ENCODE data around the gene LCT.
A peak's percentile ranks its signal among the peaks of the same experiment; 100 is the strongest.
"Not testable (repeated sequence)": the region's sequence is repeated elsewhere in the genome, so short reads cannot be mapped to it uniquely, and the experiment has no call there.

LCT gene

DNA sequence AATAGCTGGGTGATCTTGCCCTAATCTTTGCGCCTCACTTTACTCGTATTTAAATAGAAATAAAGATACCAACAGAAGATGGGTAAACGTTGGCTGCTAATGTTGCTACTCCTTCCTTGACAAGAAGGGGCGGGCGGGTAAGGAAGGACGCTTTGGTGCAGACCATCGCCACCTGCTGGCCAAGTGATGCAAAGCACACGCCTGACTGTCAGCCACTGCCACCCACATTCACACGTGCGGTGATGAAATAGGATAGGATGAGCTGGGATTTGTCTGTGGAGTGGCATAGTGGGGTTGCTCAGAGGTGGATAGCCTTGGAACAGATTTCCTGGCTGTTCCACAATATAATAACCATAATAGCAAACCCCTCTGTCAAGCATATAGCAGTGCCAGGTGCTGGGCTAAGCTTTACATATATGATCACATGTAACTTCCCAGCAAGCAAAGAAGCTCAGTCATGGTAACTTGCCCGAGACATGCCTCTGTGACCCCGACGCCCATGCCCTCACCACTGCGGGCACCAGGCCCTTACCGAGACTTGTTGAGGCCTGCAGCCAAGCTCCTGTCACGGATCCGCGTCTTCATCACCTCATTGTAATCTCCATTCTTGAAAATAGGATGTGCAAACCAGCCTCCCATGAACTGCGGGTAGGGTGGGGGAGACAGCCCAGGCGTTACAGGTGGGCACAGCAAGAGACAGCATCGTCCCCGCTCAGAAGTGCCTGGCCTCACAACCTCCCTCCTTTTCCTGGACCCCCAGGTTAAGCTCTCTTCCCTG, 39.3 kb downstream of the LCT start:
- peak; percentile 71 for DNase-seq (ENCODE audit: low read depth)

DNA sequence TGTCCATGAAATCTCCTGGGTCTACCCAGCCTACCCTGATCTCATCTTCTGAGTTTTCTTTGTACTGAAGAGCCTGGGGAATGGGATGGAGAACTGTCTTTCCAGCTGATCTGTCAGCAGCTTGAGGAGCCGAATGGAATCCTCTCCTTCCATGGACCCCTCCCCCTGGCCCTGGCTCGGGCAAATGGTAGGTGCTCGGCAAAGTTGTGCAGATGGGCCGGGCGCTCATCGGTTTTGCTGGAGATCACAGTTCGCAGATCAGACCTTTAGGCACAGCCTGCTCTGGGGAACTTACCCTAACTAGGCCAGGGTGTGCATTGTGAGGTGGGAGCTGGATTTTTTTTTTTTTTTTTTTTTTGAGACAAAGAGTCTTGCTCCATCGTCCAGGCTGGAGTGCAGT, 40.4 kb downstream of the LCT start:
- DNase-seq (ENCODE audit: low read depth): no peak

DNA sequence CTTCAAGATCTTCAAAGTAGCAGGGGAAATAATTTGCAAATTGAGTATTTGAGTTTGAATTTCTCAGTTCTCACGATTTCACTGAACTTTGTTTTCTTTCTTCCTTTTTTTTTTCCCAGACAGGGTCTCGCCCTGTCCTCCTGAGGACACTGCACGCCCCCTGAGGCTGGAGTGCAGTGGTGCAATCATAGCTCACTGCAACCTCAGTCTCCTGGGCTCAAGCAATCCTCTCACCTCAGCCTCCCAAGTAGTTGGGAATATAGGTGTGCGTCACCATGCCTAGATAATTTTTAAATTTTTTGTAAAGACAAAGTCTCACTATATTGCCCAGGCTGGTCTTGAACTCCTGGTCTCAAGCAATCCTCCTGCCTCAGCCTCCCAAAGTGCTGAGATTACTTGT, 41.3 kb downstream of the LCT start:
- DNase-seq (ENCODE audit: low read depth): not testable (repeated sequence)

DNA sequence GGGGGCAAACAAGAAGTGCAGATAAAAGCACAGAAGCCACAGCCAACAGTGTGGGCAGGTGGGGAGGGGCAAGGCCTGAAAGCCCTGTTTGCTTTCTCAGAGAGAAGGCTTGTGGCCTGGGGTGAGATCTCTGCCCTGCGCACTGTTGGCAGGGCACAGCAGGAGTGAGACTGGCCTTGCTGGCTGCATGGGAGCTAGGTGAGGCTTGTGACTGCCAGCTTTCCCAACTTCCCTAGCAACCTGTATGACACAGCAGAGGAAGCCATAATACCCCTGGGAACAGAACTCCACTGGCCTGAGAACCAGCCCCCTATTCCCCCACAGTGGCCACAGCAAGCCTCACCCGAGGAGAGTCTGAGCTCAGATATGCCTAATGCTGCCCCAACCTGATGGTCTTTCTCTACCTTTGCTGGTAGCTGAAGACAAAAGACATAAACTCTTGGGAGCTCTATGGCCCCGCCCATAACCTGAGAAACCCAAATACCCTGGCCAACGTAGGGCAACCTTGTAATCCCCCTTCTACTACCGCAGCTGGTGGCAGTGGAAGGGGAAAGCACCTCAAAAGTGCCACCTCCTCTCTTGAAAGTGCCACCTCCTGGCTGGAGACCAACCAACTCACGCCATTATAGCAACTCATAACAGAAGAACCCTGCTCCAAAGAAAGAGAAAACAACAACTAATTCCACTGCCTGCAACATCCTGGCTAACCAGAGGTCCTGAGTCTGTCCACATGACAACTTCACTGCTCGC, 44.4 kb downstream of the LCT start:
- DNase-seq (ENCODE audit: low read depth): no peak

DNA sequence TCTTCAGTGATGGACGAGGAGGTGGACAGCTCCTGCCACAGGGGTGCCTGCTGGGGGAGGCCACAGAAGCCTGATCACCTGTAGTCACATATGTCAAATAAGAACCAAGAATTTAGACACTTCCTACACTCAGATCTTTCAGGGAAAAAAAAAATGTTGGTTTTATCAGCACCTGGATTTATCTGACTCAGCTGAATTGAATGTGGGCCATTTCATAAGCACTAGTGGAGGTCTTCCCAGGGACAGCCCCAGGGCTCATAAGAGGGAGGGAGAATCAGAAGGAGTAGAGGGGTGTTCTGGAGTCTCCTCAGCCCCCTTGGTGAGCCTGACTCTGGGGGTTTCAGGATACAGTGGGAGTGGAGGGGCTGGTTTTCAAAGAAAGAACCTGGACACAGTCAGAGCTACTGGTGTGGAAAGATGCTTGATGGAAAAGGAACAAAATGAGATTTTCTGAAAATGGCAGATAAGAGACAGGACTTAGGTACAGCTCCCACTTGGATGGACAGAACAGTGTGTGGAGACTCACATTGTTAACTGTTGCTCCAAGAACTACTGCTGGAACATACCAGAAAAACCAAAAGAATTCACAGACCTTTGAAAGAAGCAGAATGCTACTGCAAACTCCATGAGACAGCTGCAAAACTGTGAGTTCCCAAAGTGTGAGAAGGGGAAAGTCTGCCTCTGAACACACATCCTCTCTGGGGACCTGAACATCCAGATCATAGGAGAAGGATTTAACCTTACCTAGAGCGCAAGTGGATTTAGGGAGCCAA, 45.4 kb downstream of the LCT start:
- no peak for DNase-seq (ENCODE audit: low read depth)

DNA sequence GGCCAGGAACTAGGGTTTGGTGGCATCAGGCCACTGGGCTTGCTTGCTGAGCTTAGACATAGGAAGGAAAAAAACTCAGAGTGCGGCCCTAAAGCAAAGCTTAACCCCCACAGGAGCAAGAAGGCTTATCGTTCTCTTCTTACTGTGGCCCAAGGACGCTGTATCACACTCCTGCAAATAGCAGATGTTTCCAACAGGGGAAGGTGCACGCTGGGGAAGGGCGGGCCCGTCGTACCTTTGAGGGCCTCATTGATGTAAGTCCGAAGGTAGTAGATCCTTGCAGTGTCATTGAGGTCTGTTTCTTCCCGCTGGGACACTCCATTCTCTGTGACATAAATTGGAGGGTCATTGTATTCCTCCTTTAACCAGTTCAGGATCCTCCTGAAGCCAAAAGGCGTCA, 46.6 kb downstream of the LCT start:
- DNase-seq (ENCODE audit: low read depth): no peak

DNA sequence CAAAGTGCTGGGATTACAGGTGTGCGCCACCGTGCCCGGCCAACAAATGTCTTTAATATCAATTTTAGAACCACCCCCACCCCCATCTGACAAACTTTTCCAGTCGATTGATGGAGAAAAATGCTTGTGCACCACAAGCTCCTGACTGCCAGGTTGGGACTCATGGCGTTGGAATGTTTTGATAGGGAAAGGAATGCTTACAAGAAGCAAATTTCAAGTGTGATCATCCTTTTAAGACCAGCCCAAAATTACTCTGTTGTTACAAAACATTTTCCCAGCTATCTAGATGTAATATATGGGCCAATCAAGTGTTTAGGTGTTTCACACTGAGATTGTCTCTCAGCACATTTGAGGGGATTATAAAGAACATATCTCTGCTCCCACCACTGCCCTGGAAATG, 50.2 kb downstream of the LCT start:
- DNase-seq (ENCODE audit: low read depth): no peak

DNA sequence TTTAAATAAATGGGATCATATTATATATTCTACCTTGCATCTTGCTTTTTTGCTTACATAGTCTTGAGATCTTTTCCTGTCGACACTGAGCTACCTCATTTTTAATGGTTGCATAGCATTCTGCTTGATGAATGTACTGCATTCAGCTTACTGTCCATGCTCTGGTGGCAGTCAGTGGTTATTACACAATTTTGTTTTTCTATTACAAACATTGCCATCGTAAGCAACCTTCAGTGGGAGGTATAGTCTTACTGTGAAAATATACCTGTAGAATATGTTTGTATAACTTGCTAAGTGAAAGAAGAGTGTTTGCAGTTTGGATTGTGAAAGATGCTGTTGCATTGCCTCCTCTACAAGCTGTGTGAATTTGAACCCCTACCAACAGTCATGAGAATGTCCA, 52.0 kb downstream of the LCT start:
- no peak for DNase-seq (ENCODE audit: low read depth)

DNA sequence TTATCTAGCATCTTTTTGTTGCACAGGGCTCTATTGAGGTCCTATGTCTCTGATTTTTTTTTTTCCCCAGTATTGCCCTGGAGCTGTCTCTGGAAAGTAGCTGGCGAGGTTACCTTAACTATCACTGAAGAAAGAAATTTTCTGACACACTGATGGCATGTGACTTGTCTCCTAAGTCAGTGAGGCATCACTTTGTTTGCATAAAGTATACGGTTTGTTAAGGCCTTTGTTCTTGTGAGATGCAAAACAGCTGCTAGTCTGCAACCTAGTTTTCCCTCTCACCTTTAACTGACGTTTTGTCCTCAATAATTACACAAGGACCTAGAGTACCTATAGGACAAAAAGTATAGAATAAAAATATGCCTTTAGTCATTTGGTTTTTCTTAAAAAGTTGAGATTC, 53.5 kb downstream of the LCT start:
- DNase-seq (ENCODE audit: low read depth): no peak

DNA sequence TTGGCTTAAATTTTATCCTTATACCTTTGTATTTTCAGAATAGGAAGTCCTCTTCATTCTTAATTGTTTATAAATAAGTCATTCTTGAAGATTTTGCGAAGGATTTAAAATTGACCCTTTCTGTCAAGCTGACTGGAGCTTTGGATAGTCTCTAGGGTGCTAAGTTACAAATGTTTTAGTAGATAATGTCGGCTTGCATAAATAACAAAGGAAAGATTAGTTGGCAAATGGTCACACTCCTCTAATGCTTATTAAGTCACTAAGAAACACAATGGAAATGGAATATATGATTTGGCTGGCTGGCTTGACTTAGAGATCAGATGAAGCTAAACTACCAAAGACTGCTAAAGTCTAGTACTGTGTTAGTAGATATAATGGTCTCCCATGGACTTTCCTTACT, 54.8 kb downstream of the LCT start:
- no peak for DNase-seq (ENCODE audit: low read depth)

DNA sequence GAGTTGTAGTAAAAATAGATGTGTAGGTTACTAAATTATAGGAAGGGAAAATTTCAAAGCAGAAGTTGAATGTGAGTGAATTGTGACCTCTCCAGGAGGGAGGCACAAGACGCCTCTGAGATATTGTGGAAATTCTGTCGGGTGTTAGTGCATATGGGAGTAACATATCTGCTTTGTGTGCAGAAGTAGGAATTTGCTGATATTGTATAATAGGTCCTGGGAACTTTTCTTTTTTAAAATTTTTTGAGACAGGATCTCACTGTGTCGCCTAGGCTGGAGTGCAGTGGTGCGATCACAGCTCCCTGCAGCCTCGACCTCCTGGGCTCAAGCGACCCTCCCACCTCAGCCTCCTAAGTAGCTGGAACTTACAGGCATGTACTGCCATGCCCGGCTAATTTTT, 60.6 kb downstream of the LCT start:
- DNase-seq (ENCODE audit: low read depth): no peak

DNA sequence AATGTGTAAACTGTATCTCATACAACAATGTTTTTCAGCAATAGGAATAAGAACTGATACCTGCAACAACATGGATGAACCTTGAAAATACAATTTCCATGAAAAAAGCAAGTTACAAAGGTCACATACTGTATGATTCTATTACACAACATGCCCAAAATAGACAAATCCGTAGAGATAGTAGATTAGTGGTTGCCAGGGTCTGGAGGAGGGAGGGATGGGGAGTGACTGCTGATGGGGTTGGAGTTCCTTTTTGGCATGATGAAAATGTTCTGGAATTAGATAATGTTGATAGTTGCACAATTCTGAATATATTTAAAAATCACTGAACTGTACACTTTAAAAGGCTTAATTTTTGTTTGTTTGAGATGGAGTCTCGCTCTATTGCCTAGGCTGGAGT, 61.6 kb downstream of the LCT start:
- DNase-seq (ENCODE audit: low read depth): no peak

DNA sequence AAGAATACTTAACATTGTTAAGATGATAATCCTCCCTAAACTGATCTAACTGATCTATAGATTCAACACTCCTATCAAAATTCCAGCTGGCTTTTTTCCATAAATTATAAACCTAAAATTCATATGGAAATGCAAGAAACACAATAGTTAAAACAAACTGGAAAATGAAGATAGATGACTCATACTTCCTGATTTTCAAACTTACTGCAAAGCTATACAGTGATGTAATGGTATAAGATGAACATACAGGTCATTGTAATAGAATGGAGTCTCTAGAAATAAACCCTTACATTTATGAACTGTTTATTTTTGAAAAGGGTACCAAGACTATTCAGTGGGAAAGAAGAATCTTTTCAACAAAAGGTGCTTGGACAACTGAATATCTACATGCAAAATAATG, 63.1 kb downstream of the LCT start:
- no peak for DNase-seq (ENCODE audit: low read depth)

DNA sequence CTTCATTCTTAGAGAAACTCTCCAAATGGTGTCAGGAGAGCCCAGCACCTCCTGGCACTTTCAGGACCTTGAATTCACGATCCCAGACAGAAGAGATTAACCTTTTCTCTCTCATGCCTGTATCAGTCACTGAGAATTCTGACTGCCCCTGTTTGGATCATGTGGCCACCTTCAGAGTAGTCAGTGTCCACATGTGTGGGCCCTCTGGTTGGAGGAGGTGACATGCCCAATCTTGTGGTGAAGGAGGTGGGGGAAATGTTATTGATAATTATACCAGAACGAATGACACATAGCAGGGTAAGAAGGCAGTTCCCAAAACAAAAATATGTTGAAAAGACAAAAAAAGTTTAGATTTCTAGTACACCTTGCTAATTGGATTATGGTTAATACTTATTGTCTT, 63.7 kb downstream of the LCT start:
- no peak for DNase-seq (ENCODE audit: low read depth)

DNA sequence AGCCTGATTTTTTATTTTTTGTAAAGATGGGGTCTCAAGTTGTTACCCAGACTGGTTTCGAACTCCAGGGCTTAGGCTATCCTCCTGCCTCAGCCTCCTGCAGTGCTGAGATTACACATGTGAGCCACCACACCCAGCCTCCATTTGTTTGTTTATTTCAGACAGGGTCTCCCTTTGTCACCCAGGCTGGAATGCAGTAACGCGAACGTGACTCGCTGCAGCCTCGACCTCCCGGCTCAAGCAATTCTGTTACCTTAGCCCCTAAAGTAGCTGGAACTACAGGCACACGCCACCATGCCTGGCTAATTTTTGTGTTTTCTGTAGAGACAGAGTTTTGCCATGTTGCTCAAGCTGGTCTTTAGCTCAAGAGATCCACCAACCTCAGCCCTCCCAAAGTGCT, 68.1 kb downstream of the LCT start:
- DNase-seq (ENCODE audit: low read depth): no peak

DNA sequence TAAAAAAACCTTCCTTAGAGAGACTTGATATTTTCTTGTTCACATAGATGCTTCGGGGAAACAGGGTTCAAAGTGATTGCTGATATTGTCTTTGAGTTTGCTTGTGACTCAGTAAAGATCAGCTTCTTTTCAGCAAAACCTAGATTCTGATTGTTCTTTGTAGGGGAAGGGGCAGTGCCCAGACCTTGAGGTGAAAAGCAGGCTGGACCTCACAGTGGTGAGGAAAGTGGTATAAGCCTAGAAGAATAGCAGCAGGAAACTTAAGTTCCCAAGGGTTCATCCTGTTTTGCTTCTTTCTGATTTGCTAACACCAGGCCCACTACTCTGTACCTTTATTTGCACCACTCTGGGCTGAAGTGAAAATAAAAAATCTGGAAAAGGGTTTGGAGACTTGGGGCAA, 74.5 kb downstream of the LCT start:
- DNase-seq (ENCODE audit: low read depth): no peak

DNA sequence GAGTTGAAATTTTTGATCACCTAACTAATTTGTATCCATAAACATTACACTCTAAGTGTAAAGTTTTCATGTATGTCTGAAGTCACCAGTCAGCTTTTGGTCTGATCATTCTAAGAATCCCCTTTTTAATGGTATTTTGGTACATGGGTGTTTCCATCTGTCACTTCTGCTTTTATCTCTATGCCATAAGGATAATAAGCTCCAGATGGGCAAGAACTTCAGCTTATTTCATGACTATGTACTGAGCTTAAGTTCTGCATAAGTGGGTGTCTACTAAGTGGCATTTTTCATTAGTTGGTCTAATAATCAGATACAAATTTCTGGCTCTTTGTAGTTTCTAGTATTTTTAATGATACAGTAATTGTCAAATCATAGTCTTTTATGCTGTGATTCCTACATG, 75.0 kb downstream of the LCT start:
- DNase-seq (ENCODE audit: low read depth): no peak

DNA sequence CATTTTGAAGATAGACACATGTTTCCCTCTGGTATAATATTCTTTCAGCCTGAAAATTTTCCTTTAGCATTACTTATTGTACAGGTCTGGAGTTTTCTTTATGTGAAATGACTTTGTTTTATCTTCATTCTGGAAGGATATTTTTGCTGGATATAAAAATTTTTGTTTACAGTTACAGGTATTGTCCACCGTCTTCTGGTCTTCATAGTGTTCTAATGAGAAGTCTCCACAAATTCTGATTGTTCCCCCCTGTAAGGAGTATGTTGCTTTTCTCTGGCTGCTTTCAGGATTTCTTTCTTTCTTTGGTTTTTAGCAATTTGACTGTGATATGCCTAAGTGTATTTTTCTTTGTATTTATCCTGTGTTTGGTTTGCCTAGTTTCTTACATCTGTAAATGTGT, 80.3 kb downstream of the LCT start:
- no peak for DNase-seq (ENCODE audit: low read depth)

DNA sequence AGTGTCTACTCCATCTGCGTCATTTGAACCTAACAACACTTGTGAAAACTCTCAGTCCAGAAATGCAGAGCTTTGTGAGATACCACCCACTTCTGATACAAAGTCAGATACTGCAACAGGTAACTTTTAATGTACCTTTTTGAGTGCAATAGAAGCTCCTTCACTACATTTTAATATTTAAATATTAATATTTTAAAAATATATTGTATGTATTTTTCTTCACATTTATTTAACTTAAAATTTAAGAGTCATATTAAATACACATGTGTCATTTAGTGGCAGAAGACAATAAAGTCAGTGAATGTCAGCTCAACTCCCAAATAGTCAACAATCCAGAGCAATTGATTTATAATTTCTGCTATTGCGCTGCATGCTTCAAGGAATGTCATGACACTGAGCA, 81.4 kb downstream of the LCT start:
- no peak for DNase-seq (ENCODE audit: low read depth)

DNA sequence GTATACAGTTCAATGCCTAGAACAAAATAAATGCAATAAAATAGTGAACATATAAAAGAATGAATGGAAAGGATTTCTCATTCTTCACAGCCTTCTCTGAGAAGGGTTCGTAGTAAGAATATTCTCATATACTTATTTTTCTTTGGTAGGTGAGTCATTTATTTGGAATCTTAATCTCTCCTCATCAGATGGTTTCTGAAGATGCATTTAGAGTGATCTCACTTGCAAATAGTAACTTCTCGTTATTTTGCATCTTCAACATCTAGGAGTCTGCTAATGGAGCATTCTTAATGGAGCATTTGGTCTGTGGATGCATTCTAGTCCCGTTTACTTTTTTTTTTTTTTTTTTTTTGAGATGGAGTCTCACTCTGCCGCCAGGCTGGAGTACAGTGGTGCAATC, 91.4 kb downstream of the LCT start:
- no peak for DNase-seq (ENCODE audit: low read depth)

DNA sequence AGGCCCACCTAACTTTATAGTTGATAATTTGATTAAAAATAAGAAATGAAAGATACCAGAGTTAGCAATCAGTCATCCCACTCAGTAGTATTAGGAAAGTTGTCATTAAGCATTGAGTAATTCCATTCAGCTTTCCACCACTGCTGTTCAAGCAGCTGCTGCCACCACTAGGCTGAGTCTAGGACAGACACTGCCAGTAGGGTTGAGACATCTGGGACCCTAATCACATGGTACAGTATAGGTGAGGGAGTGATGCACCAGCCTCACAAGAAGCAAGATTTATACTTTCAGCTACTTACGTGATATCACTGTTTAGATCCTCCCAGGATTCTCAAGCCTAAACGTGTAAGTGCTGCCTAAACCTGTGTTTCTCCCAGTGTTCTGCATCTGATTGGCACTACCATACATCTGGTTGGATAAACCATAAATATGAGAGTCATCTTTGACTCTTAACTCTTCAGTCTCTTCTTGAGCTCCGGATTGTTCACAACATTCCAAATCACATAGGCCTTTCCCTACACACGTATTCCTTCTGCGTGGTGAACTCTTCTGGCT, 92.1 kb downstream of the LCT start:
- peak; percentile 5 for DNase-seq (ENCODE audit: low read depth)

DNA sequence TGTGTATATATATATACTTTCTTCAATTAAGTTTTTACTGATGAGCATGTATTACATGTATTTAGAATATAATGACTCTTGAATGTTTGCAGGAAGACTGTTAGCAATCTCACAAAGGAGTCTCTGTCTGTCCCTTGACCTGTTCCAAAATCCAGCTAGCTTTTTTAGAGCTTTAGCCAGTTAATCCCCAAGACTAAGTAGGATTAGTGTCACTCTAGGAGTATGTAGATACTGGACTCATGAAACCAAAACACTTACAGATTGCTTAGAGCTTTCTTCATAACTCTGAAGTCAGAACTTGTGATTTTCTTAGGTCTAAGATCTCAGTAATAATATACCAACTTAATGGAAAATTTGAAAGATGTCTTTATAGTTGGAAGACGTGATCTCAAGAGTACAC, 93.1 kb downstream of the LCT start:
- no peak for DNase-seq (ENCODE audit: low read depth)

DNA sequence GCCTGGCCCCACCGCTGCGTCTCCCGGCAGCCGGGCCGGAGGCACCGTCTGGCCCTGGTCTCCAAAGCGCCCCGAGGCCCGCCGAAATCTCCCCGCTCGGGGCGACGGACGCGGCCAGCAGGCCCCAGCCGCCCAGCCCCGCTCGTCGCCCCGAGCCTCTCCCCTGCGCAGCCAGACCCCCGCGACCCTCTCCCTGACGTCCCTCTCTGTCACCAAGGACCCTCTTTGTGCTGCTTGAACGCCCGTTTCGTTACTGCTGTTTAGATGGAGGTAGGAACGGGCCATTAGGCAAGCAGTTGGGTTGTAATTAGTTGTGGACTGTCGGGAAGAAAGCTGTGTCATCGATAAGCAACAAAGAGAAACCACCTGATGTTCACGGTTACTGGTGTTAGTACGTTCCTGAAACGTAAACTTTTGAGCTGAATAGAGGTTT, 94.6 kb downstream of the LCT start:
- peak; percentile 11 for DNase-seq (ENCODE audit: low read depth)
